GM12891 (cell line): ENCODE measurements around the gene TRIM56.

Experiments
- POLR2A ChIP-seq: IDR thresholded peaks from 2 replicates; pipeline ENCODE4 v1.6.1; 2011; ENCODE audit warnings: low read depth, low read length, control low read depth
- POLR2AphosphoS5 ChIP-seq: IDR thresholded peaks from 2 replicates; pipeline ENCODE4 v1.6.1; 2011; ENCODE audit warnings: low read depth, low read length, control low read depth
- SPI1 ChIP-seq: IDR thresholded peaks from 2 replicates; pipeline ENCODE4 v1.6.1; 2011; ENCODE audit warnings: low read depth, low read length, control low read depth
- TAF1 ChIP-seq: IDR thresholded peaks from 2 replicates; pipeline ENCODE4 v1.6.1; 2011; ENCODE audit warnings: low read depth, low read length, control low read depth

- TF ChIP-seq POLR2AphosphoS5 (no peak), POLR2A (no peak), SPI1 (no peak), TAF1 (no peak)
Measured at GRCh38 chr7:101127460-101128039, 42.3 kb downstream of the TRIM56 start.
